SK-N-SH treated with all-trans-retinoic acid at 6 μM for 48 hours (cell line): ENCODE results near the gene SERPINB1.
A peak's percentile ranks its signal among the peaks of the same experiment; 100 is the strongest.

Experiments
- ATAC-seq: fragments of 200-7000 bp; cut with Tn5 transposase; 3 replicates; pipeline ENCODE4 v1.9.1; 2020; ENCODE audit warnings: mild to moderate bottlenecking, moderate library complexity
- ARNTL ChIP-seq: fragments of 450-650 bp; formaldehyde crosslinking; IDR thresholded peaks from 2 replicates; pipeline ENCODE4 v1.5.0; 2020; ENCODE audit warnings: low read depth, mild to moderate bottlenecking, moderate library complexity, borderline replicate concordance
- BACH2 ChIP-seq: fragments of 250-450 bp; sonication (Bioruptor Pico); IDR thresholded peaks from 2 replicates; pipeline ENCODE4 v1.9.0; 2021; ENCODE audit warnings: mild to moderate bottlenecking, borderline replicate concordance
- CSDC2 ChIP-seq: fragments of 250-450 bp; sonication (Bioruptor Pico); IDR thresholded peaks from 2 replicates; pipeline ENCODE4 v1.5.0; 2020; ENCODE audit warnings: mild to moderate bottlenecking, moderate library complexity
- ESRRG ChIP-seq: fragments of 250-450 bp; sonication (Bioruptor Pico); IDR thresholded peaks from 2 replicates; pipeline ENCODE4 v1.6.1; 2021; ENCODE audit warnings: mild to moderate bottlenecking
- GLIS3 ChIP-seq: fragments of 250-450 bp; sonication (Bioruptor Pico); IDR thresholded peaks from 2 replicates; pipeline ENCODE4 v1.5.0; 2020; ENCODE audit warnings: mild to moderate bottlenecking, moderate library complexity
- ISL1 ChIP-seq: fragments of 250-450 bp; sonication (Bioruptor Pico); IDR thresholded peaks from 2 replicates; pipeline ENCODE4 v2.1.2; 2022; ENCODE audit warnings: mild to moderate bottlenecking, moderate library complexity
- OSR1 ChIP-seq: fragments of 250-450 bp; sonication (Bioruptor Pico); IDR thresholded peaks from 2 replicates; pipeline ENCODE4 v1.8.0; 2022; ENCODE audit warnings: moderate library complexity, mild to moderate bottlenecking, inconsistent platforms
- PPARA ChIP-seq: fragments of 250-450 bp; sonication (Bioruptor Pico); IDR thresholded peaks from 2 replicates; pipeline ENCODE4 v1.5.0; 2020; ENCODE audit warnings: mild to moderate bottlenecking, borderline replicate concordance
- RARB ChIP-seq: fragments of 250-450 bp; sonication (Bioruptor Pico); IDR thresholded peaks from 2 replicates; pipeline ENCODE4 v1.8.0; 2021; ENCODE audit warnings: mild to moderate bottlenecking, moderate library complexity
- TOX ChIP-seq: fragments of 250-450 bp; sonication (Bioruptor Pico); IDR thresholded peaks from 2 replicates; pipeline ENCODE4 v1.8.0; 2021; ENCODE audit warnings: mild to moderate bottlenecking, moderate library complexity, borderline replicate concordance
- ZC3H10 ChIP-seq: fragments of 250-450 bp; sonication (Bioruptor Pico); IDR thresholded peaks from 2 replicates; pipeline ENCODE4 v1.5.1; 2021; ENCODE audit warnings: mild to moderate bottlenecking, moderate library complexity
- ZFP3 ChIP-seq: fragments of 250-450 bp; sonication (Bioruptor Pico); IDR thresholded peaks from 2 replicates; pipeline ENCODE4 v1.5.0; 2020; ENCODE audit warnings: mild to moderate bottlenecking, moderate library complexity
- ZFP30 ChIP-seq: fragments of 450-650 bp; formaldehyde crosslinking; IDR thresholded peaks from 2 replicates; pipeline ENCODE4 v1.5.0; 2022; ENCODE audit warnings: mild to moderate bottlenecking, moderate library complexity
- ZNF565 ChIP-seq: fragments of 450-650 bp; formaldehyde crosslinking; conservative IDR thresholded peaks from 2 replicates; pipeline ENCODE4 v1.5.0; 2020; ENCODE audit warnings: low read depth, mild to moderate bottlenecking, moderate library complexity
- ZNF70 ChIP-seq: fragments of 450-650 bp; formaldehyde crosslinking; IDR thresholded peaks from 2 replicates; pipeline ENCODE4 v1.5.0; 2020; ENCODE audit warnings: mild to moderate bottlenecking, moderate library complexity
- ZNF8 ChIP-seq: fragments of 450-650 bp; formaldehyde crosslinking; IDR thresholded peaks from 2 replicates; pipeline ENCODE4 v1.5.0; 2020; ENCODE audit warnings: mild to moderate bottlenecking, moderate library complexity
- TF ChIP-seq, protein P1 (sequence below): fragments of 250-450 bp; sonication (Bioruptor Pico); IDR thresholded peaks from 2 replicates; pipeline ENCODE4 v1.5.0; 2020; ENCODE audit warnings: mild to moderate bottlenecking, moderate library complexity
- TF ChIP-seq, protein P2 (sequence below): fragments of 250-450 bp; sonication (Bioruptor Pico); IDR thresholded peaks from 2 replicates; pipeline ENCODE4 v1.5.1; 2021; ENCODE audit warnings: mild to moderate bottlenecking, moderate library complexity
- TF ChIP-seq, protein P3 (sequence below): fragments of 250-450 bp; sonication (Bioruptor Pico); IDR thresholded peaks from 2 replicates; pipeline ENCODE4 v1.5.1; 2020; ENCODE audit warnings: low read depth, mild to moderate bottlenecking, moderate library complexity
- TF ChIP-seq, protein P4 (sequence below): fragments of 250-450 bp; sonication (Bioruptor Pico); IDR thresholded peaks from 2 replicates; pipeline ENCODE4 v1.8.0; 2021; ENCODE audit warnings: low read depth, mild to moderate bottlenecking, moderate library complexity, borderline replicate concordance

SERPINB1 gene

DNA sequence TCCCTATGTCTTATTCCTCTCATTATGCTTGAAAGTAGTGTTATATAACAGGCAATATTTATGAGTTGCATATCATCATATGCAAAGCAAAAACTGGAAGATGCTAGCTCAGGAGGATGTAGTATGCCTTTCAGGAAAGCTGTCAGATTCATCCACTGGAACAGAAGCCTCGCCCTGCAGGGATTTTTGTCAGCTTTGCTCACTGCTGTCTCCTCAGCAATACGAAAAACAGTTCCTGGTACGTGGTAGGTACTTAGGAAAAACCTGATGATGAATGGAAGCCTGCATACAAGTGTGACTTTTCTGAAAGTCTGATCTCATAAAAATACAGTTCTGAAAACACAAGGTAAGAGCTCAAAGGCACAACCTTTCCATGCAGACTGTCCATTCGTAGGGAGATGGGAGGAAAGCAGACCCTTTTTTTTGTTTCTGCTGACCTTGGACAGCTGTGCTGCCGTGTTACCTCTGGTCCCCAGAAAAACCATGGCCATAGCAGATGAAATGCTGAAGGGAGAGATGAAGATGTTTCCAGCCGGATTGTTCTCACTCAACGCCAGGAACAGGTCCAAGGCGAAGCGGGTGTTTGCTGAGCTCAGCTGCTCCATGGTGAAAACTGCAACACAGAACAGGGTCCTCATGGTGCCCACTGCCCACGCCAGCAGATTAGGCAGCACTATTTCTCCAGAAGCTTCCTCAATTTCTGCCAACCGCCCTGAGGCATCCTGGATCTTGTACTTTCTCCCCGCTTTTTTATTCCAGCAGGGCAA lies 1.5 kb downstream of the SERPINB1 start:
- no peak for ATAC-seq
- no peak for TF ChIP-seq CSDC2
- no peak for TF ChIP-seq BACH2 (CRISPR knock-in tag)
- no peak for TF ChIP-seq ZFP3
- TF ChIP-seq GLIS3 (CRISPR knock-in tag) = no peak
- TF ChIP-seq OSR1 (CRISPR knock-in tag) = no peak
- TF ChIP-seq PPARA (CRISPR knock-in tag) = no peak
- no peak for TF ChIP-seq TOX (CRISPR knock-in tag)
- TF ChIP-seq ZC3H10 (CRISPR knock-in tag) = no peak
- TF ChIP-seq, protein P1, sequence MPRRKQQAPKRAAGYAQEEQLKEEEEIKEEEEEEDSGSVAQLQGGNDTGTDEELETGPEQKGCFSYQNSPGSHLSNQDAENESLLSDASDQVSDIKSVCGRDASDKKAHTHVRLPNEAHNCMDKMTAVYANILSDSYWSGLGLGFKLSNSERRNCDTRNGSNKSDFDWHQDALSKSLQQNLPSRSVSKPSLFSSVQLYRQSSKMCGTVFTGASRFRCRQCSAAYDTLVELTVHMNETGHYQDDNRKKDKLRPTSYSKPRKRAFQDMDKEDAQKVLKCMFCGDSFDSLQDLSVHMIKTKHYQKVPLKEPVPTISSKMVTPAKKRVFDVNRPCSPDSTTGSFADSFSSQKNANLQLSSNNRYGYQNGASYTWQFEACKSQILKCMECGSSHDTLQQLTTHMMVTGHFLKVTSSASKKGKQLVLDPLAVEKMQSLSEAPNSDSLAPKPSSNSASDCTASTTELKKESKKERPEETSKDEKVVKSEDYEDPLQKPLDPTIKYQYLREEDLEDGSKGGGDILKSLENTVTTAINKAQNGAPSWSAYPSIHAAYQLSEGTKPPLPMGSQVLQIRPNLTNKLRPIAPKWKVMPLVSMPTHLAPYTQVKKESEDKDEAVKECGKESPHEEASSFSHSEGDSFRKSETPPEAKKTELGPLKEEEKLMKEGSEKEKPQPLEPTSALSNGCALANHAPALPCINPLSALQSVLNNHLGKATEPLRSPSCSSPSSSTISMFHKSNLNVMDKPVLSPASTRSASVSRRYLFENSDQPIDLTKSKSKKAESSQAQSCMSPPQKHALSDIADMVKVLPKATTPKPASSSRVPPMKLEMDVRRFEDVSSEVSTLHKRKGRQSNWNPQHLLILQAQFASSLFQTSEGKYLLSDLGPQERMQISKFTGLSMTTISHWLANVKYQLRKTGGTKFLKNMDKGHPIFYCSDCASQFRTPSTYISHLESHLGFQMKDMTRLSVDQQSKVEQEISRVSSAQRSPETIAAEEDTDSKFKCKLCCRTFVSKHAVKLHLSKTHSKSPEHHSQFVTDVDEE (CRISPR knock-in tag) = no peak
- TF ChIP-seq ZNF8 (CRISPR knock-in tag) = no peak
- TF ChIP-seq, protein P2, sequence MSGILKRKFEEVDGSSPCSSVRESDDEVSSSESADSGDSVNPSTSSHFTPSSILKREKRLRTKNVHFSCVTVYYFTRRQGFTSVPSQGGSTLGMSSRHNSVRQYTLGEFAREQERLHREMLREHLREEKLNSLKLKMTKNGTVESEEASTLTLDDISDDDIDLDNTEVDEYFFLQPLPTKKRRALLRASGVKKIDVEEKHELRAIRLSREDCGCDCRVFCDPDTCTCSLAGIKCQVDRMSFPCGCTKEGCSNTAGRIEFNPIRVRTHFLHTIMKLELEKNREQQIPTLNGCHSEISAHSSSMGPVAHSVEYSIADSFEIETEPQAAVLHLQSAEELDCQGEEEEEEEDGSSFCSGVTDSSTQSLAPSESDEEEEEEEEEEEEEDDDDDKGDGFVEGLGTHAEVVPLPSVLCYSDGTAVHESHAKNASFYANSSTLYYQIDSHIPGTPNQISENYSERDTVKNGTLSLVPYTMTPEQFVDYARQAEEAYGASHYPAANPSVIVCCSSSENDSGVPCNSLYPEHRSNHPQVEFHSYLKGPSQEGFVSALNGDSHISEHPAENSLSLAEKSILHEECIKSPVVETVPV (CRISPR knock-in tag) = no peak
- TF ChIP-seq ZNF70 (CRISPR knock-in tag) = no peak
- TF ChIP-seq ESRRG (CRISPR knock-in tag) = no peak

DNA sequence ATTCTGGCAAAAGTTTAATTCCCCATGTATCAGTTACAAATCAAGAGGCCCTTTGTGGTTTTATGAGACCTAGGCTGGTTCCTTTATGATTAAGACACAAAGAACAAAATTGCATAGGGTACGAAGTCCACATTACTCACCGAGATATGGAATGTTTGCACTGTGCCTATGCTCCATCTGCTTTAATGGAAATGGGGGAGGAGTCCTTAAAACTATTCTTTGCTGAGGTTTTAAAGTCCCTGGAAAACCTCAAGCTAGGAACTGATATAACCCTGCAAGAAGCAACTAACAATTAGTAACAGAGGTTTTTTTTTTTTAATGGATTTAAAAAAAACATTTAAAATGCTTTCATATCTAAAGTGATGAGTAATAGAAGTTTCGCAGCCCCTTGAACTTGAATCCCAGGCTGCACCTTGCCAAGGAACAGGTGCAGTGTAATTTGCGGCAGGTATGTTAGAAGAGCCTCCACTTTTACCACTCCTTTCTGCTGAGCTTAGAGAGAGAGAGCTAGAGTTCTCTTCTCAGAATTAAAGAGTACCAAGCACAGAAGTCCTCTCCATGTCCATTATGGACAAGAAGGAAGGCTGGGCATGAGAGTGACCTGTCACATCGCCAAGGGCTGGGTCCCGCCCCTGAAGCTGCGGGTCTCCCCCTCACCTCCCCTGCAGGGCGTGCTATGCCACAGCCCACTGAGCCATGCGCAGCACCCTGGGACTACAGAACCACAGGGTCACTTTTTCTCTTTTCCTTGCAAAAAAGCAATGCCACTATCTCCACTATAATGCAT lies 2.3 kb downstream of the SERPINB1 start:
- TF ChIP-seq ZNF70 (CRISPR knock-in tag) (no peak), CSDC2 (no peak), ZC3H10 (CRISPR knock-in tag) (no peak), ISL1 (peak; percentile 35; the same call in 1 of the 2 replicates), ZFP30 (CRISPR knock-in tag) (no peak)
- ATAC-seq = peak; percentile 62

DNA sequence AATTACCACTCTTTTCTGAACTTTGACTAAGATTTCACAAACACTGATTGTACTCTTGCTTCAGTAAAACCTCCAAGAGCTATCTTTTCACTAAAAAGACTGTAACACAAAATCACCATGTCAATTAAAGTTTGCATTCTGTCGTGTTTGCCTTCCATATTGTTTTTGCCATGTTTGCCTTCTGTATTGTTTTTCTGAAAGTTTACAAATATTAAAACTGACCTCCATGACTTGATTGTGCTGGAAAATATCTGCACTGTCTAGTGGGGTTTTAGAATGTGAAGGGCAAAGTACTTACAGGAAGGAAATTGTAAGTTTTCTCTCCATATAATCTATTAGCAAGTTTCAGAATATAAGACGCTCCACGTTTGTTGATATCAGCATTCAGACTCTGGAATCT lies 3.4 kb downstream of the SERPINB1 start:
- ATAC-seq = no peak

DNA sequence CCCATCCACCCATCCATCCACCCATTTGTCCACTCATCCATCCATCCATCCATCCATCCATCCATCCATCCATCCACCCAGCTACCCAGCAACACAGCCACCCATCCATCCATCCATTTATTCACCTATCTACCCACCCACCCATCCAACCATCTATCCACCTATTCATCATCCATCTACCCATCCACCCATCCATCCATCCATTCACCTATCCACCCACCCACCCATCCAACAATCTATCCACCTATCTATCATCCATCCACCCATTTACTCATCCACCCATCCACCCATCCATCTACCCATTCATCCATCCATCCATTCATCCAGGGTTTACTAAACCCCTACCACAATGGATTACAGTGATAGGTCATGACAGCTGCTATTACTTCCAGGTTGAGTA lies 7.4 kb downstream of the SERPINB1 start:
- TF ChIP-seq ZFP30 (CRISPR knock-in tag) (no peak), ISL1 (no peak), ZNF565 (no peak), BACH2 (CRISPR knock-in tag) (no peak), RARB (CRISPR knock-in tag) (no peak), ZC3H10 (CRISPR knock-in tag) (no peak), ARNTL (CRISPR knock-in tag) (no peak), ESRRG (CRISPR knock-in tag) (no peak), ZFP3 (no peak), PPARA (CRISPR knock-in tag) (no peak), GLIS3 (CRISPR knock-in tag) (no peak), ZNF8 (CRISPR knock-in tag) (no peak), TOX (CRISPR knock-in tag) (no peak)
- TF ChIP-seq, protein P3, sequence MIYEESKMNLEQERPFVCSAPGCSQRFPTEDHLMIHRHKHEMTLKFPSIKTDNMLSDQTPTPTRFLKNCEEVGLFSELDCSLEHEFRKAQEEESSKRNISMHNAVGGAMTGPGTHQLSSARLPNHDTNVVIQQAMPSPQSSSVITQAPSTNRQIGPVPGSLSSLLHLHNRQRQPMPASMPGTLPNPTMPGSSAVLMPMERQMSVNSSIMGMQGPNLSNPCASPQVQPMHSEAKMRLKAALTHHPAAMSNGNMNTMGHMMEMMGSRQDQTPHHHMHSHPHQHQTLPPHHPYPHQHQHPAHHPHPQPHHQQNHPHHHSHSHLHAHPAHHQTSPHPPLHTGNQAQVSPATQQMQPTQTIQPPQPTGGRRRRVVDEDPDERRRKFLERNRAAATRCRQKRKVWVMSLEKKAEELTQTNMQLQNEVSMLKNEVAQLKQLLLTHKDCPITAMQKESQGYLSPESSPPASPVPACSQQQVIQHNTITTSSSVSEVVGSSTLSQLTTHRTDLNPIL = no peak
- TF ChIP-seq, protein P4, sequence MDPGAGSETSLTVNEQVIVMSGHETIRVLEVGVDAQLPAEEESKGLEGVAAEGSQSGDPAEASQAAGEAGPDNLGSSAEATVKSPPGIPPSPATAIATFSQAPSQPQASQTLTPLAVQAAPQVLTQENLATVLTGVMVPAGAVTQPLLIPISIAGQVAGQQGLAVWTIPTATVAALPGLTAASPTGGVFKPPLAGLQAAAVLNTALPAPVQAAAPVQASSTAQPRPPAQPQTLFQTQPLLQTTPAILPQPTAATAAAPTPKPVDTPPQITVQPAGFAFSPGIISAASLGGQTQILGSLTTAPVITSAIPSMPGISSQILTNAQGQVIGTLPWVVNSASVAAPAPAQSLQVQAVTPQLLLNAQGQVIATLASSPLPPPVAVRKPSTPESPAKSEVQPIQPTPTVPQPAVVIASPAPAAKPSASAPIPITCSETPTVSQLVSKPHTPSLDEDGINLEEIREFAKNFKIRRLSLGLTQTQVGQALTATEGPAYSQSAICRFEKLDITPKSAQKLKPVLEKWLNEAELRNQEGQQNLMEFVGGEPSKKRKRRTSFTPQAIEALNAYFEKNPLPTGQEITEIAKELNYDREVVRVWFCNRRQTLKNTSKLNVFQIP (CRISPR knock-in tag) = no peak
- TF ChIP-seq, protein P1 (CRISPR knock-in tag) = no peak
- ATAC-seq = no peak

More for the DNA sequence above, 3.4 kb downstream of the SERPINB1 start:
- TF ChIP-seq GLIS3 (CRISPR knock-in tag) = no peak
- no peak for TF ChIP-seq PPARA (CRISPR knock-in tag)
- TF ChIP-seq, protein P2 (CRISPR knock-in tag) = no peak
- TF ChIP-seq OSR1 (CRISPR knock-in tag) = no peak
- TF ChIP-seq BACH2 (CRISPR knock-in tag) = no peak
